ENCODE results near the gene VPS13A.
A peak's percentile ranks its signal among the peaks of the same experiment; 100 is the strongest.

Gene VPS13A

DNA sequence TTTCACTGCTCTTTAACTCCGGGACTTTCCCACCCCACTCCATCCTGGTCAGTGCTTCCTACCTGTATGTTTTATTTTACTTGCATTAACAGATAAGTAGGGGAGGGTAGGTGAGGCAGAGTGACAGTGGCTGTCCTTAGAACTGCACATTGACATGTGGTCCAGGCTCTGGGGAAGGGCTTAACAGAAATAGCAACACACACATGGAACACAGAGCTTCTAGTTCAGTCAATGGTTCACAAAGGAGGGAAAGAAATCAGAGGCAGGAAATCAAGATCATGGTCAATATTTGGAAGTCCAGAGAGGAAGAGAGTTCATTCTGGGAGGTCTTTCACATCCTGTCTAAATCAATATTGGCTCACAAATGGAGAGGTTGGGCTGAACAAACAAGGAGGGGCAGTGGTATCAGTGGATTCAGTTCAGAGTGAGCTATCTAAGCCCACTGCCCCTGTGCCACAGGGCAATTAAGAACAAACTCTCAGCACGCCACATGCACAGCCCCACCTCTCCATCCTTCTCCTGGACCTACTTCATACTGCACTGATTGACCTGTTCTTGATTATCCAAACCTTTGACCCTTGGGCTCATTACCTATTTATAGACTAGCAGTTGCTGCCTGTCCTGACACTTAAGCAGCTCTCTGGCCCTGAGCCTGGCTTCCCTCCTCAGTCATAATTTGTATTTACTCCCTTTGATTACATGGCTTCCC lies 6.2 kb upstream of the VPS13A start:
- Mint-ChIP-seq H3K9me3 (no peaks in the 10 kb centered on the region), H3K4me1 (ENCODE audit: low read depth) (peaks cover 2% of the 10 kb centered on the region), H3K27me3 (ENCODE audit: low read depth) (peaks cover 19% of the 10 kb centered on the region), H3K27ac (no peak overlapping the region), H3K4me3 (no peak overlapping the region), H3K36me3 (ENCODE audit: low read depth) (no peaks in the 10 kb centered on the region)

DNA sequence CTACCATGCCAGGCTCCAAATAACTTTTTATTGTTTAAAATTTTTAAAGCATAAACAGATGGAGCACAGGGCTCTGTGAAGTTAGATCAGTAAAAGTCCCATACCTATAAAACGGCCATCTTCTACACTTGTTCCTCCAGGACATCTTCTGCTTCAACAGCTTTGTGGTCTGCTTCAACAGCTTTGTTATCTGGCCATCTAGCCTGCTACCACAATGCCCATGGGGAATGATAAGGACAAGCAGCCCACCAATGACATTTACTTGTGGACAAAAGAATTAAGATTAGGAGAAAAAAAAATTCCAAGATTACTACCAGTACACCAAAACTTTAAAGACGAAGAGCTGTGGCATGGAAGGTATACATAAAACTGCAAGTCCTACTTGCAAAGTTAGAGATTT lies 2.2 kb upstream of the VPS13A start:
- Mint-ChIP-seq H3K4me1 (ENCODE audit: low read depth) (peaks cover 19% of the 10 kb centered on the region), H3K36me3 (ENCODE audit: low read depth) (no peaks in the 10 kb centered on the region), H3K27ac (no peak overlapping the region), H3K4me3 (no peak overlapping the region), H3K9me3 (no peaks in the 10 kb centered on the region), H3K27me3 (ENCODE audit: low read depth) (peaks cover 19% of the 10 kb centered on the region)

DNA sequence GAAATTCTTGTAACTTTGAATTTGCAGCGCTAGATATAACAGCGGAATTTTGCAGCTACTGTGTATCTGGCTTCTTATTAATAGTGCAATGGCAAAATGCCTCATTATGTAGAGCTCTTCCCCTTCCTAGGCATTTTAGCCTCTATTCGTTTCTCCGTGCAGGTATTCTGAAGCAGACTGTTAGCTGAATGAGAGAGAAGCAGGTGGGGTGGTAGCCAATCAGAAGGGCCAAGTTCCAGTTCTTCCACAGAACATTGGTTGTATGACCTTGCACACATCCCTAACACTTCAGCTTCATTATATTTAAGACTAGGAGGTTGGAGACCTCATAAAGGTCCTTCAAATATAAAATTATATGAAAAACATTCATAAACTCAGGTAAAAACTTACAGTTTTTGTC lies 1.2 kb upstream of the VPS13A start:
- no peak overlapping the region for H3K4me3 Mint-ChIP-seq
- H3K4me1 Mint-ChIP-seq (ENCODE audit: low read depth), result peaks cover 23% of the 10 kb centered on the region
- no peaks in the 10 kb centered on the region for H3K36me3 Mint-ChIP-seq (ENCODE audit: low read depth)
- no peaks in the 10 kb centered on the region for H3K9me3 Mint-ChIP-seq
- no peak overlapping the region for H3K27ac Mint-ChIP-seq
- H3K27me3 Mint-ChIP-seq (ENCODE audit: low read depth), result peaks cover 19% of the 10 kb centered on the region

DNA sequence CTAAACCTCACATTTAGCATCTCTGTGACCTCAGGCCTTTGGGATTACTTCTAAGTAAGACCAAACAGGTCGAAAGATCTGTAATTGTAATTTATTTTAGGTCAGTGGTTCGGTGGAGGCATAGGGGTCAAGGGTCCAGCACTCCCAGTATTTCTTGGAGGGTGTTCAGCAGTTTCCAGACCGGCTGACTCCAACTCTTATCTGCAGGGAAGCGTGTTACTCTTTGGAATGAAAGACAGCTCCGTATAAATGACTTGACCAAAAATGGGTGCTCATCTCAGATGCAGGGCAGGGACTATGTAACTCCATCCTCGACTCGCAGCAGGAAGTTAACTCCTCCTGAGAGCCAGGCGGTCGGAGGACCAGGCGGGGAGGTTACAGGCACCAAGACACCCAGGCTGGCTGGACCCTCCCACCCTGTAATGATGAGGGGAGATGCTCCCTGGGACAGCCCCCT lies 620 bp upstream of the VPS13A start:
- Mint-ChIP-seq H3K27me3 (ENCODE audit: low read depth) (peaks cover 16% of the 10 kb centered on the region), H3K27ac (peak overlapping the region; percentile 88), H3K9me3 (no peaks in the 10 kb centered on the region)

DNA sequence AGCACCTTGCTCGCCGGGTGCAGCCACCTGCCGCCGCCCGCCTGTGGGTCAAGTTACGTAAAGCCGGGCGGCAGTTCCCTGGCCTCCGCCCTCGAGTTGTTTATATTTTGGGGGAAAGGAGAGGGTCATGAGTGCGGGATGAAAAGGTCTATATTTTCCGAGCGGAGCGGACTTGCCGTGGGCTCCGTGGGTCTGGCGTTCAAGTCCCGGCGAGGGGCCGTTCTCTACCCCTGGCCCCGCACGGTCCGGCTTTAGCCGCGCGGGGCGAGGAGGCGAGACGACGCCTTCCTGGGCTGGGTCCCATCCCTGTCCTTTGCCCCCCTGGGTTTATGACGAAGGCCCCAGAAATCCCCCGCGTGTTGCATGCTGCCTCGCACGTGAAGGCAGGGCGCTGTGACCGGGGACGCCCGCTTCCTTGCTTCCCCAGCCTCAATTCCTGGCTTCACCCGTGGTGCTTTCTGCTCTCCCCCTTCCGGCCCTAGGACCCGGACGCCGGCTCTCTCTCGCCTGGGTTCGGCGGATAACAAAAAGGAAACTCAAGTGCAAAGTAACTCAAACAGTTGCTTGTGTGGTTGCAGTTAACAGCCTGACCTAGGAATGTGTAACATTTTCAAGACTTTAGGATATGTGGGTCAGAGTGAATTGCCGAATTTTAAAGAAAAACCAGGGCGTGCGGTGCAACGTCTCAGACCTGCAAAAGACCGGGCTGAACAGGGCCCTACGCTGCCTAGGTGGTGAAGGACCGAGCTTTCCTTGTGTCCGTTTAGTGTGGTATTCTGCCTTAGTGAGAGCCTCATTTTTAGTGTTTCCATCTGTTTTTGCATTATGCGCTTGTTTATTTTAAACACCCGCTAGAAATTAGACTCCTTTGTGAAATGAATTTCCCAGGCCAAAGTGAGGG lies 810 bp downstream of the VPS13A start:
- peak overlapping the region; percentile 95 for H3K4me3 Mint-ChIP-seq
- peaks cover 23% of the 10 kb centered on the region for H3K4me1 Mint-ChIP-seq (ENCODE audit: low read depth)
- H3K27ac Mint-ChIP-seq, result peak overlapping the region; percentile 93
- H3K36me3 Mint-ChIP-seq (ENCODE audit: low read depth), result peaks cover 2% of the 10 kb centered on the region
- H3K27me3 Mint-ChIP-seq (ENCODE audit: low read depth), result peaks cover 15% of the 10 kb centered on the region
- no peaks in the 10 kb centered on the region for H3K9me3 Mint-ChIP-seq

More for the DNA sequence above, 620 bp upstream of the VPS13A start:
- H3K4me3 Mint-ChIP-seq, result peak overlapping the region; percentile 95
- H3K4me1 Mint-ChIP-seq (ENCODE audit: low read depth), result peaks cover 23% of the 10 kb centered on the region
- H3K36me3 Mint-ChIP-seq (ENCODE audit: low read depth), result no peaks in the 10 kb centered on the region

DNA sequence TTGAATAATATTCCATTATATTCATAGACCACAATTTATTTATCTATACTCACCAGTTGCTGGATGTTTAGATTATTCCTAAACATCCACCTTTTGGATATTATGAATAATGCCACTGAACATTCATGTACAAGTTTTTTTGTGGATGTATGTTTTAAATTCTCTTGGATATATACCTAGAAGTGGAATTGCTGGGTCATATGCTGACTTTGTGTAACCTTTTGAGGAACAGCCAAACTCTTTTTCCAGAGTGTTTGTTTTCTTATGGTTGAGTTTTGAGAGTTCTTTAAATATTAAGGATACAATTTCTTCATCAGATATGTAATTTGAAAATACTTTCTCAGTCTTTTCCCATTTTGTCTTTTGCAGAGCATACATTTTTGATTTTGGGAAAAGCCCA lies 2.7 kb downstream of the VPS13A start:
- Mint-ChIP-seq H3K36me3 (ENCODE audit: low read depth) (peaks cover 6% of the 10 kb centered on the region), H3K27ac (no peak overlapping the region), H3K27me3 (ENCODE audit: low read depth) (peaks cover 6% of the 10 kb centered on the region), H3K9me3 (no peaks in the 10 kb centered on the region), H3K4me3 (peak overlapping the region; percentile 95), H3K4me1 (ENCODE audit: low read depth) (peaks cover 23% of the 10 kb centered on the region)

DNA sequence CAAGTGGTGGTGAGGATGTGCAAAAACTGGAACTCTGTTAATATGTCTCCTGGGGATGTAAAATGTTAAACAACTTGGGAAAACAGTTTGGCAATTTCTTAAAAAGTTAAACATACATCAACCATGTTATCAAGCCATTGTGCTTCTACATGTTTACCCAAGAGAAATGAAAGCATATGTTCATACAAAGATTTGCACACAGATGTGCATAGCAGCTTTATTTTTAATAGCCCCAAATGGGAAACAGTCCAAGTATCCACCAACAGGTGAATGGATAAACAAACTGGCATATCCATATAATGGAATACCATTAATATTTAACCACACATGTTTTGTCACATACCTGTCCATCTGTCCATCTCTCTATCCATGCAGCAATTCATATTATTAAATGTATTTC lies 6.2 kb downstream of the VPS13A start:
- Mint-ChIP-seq H3K4me1 (ENCODE audit: low read depth) (peaks cover 18% of the 10 kb centered on the region), H3K4me3 (no peak overlapping the region), H3K27ac (no peak overlapping the region), H3K27me3 (ENCODE audit: low read depth) (no peaks in the 10 kb centered on the region), H3K9me3 (peaks cover under 1% of the 10 kb centered on the region), H3K36me3 (ENCODE audit: low read depth) (peaks cover 13% of the 10 kb centered on the region)

DNA sequence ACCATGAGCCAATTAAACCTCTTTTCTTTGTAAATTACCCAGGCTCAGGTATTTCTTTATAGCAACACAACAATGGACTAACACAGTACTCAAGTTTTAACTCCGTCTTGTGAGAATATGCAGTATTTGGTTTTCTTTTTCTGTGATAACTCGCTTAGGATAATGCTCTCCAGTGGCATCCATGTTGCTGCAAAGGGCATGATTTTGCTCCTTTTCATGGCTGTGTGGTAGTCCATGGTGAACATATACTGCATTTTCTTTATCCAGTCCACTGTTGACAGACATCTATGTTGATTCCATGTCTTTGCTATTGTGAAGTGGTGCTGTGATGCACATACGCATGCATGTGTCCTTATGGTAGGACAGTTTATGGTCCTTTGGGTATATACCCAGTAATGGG lies 10.9 kb downstream of the VPS13A start:
- no peaks in the 10 kb centered on the region for H3K27me3 Mint-ChIP-seq (ENCODE audit: low read depth)
- H3K4me3 Mint-ChIP-seq, result no peak overlapping the region
- H3K9me3 Mint-ChIP-seq, result peaks cover 13% of the 10 kb centered on the region
- H3K36me3 Mint-ChIP-seq (ENCODE audit: low read depth), result peaks cover 14% of the 10 kb centered on the region
- H3K27ac Mint-ChIP-seq, result no peak overlapping the region
- peaks cover 6% of the 10 kb centered on the region for H3K4me1 Mint-ChIP-seq (ENCODE audit: low read depth)

DNA sequence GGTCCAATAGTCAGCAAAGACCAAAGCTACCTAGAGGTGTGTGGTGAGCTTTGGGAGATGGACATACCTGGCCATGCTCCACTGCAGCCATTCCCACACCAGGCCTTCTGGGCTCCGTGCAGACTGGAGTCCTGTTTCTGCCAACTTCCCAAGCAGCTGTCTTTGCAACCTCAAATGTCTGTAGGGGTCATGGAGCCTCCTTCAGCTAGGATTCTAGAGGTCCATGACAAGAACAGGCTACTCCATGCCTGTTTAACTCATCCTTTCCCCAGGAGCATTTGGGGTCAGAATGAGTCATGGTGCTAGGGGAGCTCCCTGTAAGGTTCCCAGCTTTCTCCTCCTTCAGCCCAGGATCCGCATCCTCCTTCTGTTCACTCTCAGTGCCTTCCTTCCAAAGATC lies 17.1 kb downstream of the VPS13A start:
- Mint-ChIP-seq H3K4me1 (ENCODE audit: low read depth) (peaks cover 7% of the 10 kb centered on the region), H3K4me3 (no peak overlapping the region), H3K9me3 (peaks cover 5% of the 10 kb centered on the region), H3K27me3 (ENCODE audit: low read depth) (no peaks in the 10 kb centered on the region), H3K36me3 (ENCODE audit: low read depth) (peaks cover 2% of the 10 kb centered on the region), H3K27ac (no peak overlapping the region)

DNA sequence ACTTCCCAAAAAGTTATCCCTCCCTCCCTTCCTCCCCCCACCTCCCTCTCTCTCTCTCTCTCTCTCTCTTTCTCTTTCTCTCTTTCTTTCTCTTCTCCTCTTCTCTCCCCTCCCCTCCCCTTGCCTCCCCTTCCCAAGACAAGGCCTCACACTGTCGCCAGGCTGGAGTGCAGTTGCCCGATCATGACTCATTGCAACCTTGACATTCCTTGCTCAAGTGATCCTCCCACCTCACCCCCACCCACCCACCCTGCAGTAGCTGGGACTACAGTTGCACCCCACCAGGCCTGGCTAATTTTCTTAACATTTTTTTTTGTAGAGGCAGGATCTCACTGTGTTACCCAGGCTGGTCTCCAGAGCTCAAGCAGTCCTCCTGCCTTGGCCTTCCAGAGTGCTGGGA lies 32.8 kb downstream of the VPS13A start:
- Mint-ChIP-seq H3K27ac (no peak overlapping the region), H3K27me3 (ENCODE audit: low read depth) (no peaks in the 10 kb centered on the region), H3K4me3 (no peak overlapping the region), H3K9me3 (no peaks in the 10 kb centered on the region), H3K4me1 (ENCODE audit: low read depth) (no peaks in the 10 kb centered on the region), H3K36me3 (ENCODE audit: low read depth) (peaks cover 7% of the 10 kb centered on the region)

DNA sequence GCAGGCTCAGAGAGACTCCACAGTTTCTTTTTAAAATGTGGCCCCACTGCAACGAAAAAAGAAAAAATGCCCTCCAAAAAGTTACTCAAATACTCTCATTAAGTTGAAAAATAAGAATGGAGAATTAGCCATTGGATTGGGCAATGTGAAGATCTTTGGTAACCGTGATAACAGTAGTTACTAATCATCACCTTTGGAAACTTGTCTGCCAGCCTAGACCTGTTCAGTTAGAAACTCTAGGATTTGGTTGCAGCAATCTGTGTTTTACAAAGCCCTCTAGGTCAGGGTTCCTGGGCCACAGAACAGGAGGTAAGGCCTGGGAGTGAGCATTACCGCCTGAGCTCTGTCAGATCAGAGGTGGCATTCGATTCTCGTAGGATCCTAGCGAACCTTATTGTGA lies 34.2 kb downstream of the VPS13A start:
- H3K9me3 Mint-ChIP-seq, result no peaks in the 10 kb centered on the region
- no peaks in the 10 kb centered on the region for H3K4me1 Mint-ChIP-seq (ENCODE audit: low read depth)
- H3K36me3 Mint-ChIP-seq (ENCODE audit: low read depth), result peaks cover 6% of the 10 kb centered on the region
- no peak overlapping the region for H3K4me3 Mint-ChIP-seq
- H3K27me3 Mint-ChIP-seq (ENCODE audit: low read depth), result no peaks in the 10 kb centered on the region
- H3K27ac Mint-ChIP-seq, result no peak overlapping the region

DNA sequence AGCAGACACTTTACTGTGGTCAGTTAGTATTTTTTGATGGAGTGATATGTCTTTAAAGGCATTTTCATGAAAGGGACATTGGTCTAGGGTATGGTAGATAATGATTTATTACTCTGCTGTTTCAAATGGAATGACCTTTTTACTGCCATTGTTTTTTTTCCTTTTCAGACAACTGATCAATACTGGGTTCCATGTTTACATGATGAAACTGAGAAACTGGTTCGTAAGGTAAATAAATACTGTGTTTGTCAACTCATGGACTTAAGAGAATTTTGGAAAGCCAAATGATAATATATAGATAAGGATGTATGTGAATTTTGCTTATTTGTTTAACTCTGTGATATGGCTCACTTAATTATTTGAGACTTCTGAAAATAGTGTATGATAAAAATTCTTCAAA lies 35.5 kb downstream of the VPS13A start:
- no peak overlapping the region for H3K4me3 Mint-ChIP-seq
- no peaks in the 10 kb centered on the region for H3K4me1 Mint-ChIP-seq (ENCODE audit: low read depth)
- H3K9me3 Mint-ChIP-seq, result no peaks in the 10 kb centered on the region
- no peaks in the 10 kb centered on the region for H3K27me3 Mint-ChIP-seq (ENCODE audit: low read depth)
- H3K36me3 Mint-ChIP-seq (ENCODE audit: low read depth), result peaks cover 8% of the 10 kb centered on the region
- no peak overlapping the region for H3K27ac Mint-ChIP-seq

DNA sequence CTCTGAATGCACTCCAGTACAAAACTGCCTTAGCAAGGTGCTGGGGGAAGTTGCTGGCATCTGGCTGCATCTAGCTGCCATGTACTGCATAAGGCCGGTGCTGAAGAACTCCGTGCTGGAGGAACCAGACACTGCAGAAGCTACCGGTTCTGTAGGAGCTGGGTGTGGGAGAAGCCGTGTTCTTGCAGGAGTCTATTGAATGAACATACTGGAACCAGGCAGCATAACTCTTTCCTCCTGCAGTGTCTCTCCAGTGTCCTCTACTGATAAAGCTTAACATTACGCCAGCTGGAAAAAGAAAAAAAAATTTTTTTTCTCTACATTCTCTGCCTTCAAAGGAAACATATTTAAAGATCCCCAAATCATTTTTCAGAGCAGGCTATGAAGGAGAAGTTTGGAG lies 38.5 kb downstream of the VPS13A start:
- no peak overlapping the region for H3K4me3 Mint-ChIP-seq
- no peaks in the 10 kb centered on the region for H3K27me3 Mint-ChIP-seq (ENCODE audit: low read depth)
- H3K36me3 Mint-ChIP-seq (ENCODE audit: low read depth), result peaks cover 15% of the 10 kb centered on the region
- H3K27ac Mint-ChIP-seq, result no peak overlapping the region
- H3K4me1 Mint-ChIP-seq (ENCODE audit: low read depth), result no peaks in the 10 kb centered on the region
- no peaks in the 10 kb centered on the region for H3K9me3 Mint-ChIP-seq

DNA sequence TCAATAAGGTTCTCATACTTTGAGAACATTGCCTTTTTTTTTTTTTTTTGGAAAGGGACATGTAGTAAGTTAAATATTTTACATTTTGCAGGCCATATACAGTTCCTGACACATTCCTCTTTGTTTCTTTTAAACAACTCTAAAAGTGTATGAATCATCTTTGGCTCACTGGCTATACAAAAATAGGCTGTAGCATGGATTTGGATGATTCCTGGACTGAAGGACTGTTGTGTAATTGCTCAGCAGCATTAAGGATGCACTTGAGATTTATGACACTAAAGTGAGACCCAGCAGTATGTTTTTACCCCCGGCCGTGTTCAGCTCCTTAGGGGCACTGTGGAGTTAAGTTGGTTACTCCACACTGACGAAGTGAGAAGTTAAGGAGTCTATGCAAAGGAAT lies 41.3 kb downstream of the VPS13A start:
- Mint-ChIP-seq H3K9me3 (no peaks in the 10 kb centered on the region), H3K27ac (no peak overlapping the region), H3K27me3 (ENCODE audit: low read depth) (no peaks in the 10 kb centered on the region), H3K4me1 (ENCODE audit: low read depth) (peaks cover 2% of the 10 kb centered on the region), H3K36me3 (ENCODE audit: low read depth) (peaks cover 21% of the 10 kb centered on the region), H3K4me3 (no peak overlapping the region)

DNA sequence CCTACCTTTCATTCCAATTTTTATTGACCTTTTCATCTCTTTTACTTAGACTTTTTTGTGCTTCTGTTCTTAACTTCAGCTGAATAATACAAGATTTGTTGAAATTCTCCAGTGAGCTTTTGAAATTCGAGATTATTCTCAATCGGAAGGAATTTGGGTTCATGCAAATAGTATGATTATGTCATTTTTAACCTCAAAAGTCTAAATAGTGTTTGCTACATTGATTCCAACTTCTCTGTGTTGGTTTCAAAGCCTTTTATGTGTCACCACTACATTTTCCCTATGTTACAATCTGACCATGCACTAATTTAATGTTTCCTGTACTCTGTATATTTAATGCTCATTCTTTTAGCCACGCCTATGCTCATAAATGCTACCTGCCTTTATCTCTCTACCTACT lies 44.1 kb downstream of the VPS13A start:
- Mint-ChIP-seq H3K4me3 (no peak overlapping the region), H3K36me3 (ENCODE audit: low read depth) (peaks cover 24% of the 10 kb centered on the region), H3K27me3 (ENCODE audit: low read depth) (no peaks in the 10 kb centered on the region), H3K27ac (no peak overlapping the region), H3K9me3 (no peaks in the 10 kb centered on the region), H3K4me1 (ENCODE audit: low read depth) (peaks cover 2% of the 10 kb centered on the region)
